ENCODE data around the gene NFATC1. TPM values are rescaled to one million over a fixed set of nuclear protein-coding genes. Genes with fewer than 3 reads are reported as not detected.
A peak's percentile ranks its signal among the peaks of the same experiment; 100 is the strongest.

The NFATC1 gene
- total RNA-seq, 1 donor from 2014 or later, result 80.3 TPM

GRCh38 chr18:79576686-79577351 is 181.1 kb downstream of the NFATC1 start:
- ATAC-seq, result peak; percentile 32
- intact Hi-C loops (cut with DNase I), result no loop called here
- peak; percentile 70 for DNase-seq (ENCODE audit: low spot score)

DNA sequence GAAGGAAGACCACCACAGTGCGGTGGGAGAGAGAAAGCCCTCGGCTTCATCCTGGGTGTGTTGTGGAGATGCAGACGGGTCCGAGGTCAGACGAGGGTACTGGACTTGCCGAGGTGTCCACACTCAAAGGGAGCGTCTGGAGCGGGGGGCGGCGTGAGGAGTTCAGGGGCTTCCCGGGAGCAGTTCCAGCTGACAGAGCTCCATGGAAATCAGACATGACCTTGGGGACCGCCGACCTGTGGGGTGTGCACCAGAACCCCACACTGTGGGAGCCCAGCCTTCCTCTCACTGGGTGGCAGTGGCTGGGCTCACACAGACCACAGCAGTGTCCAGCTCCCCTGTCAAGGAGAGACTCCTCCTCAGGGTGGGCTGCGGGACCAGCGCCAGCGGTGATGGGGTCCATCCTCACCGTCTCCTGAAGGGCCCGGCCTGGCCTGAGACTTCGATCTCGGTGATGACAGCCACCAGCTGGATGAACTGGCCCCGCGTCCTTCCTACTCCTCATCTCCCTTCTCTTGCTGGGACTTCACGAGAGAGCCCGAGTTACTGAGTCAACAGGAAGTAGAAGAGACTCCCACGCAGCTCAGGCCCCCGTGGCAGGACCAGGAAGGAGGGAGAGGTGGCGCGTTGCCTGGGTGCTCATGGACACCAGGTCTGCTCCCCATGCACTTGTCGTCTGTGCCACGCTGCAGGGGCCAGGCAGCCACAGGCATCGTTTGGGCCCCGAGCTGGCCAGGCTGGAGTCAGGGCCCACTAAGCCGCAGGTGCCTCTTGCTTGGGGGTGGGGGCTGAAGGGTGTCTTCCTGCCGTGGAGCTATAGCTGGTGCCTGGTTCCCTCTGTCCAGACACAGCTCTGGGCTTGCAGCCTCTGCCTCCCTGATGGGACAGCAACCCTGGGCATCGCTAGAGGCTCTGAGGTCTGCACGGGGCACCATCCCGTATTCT is 182.0 kb downstream of the NFATC1 start:
- ATAC-seq (no peak), DNase-seq (ENCODE audit: low spot score) (peak; percentile 61)
- intact Hi-C loops (cut with DNase I), result no loop called here

DNA sequence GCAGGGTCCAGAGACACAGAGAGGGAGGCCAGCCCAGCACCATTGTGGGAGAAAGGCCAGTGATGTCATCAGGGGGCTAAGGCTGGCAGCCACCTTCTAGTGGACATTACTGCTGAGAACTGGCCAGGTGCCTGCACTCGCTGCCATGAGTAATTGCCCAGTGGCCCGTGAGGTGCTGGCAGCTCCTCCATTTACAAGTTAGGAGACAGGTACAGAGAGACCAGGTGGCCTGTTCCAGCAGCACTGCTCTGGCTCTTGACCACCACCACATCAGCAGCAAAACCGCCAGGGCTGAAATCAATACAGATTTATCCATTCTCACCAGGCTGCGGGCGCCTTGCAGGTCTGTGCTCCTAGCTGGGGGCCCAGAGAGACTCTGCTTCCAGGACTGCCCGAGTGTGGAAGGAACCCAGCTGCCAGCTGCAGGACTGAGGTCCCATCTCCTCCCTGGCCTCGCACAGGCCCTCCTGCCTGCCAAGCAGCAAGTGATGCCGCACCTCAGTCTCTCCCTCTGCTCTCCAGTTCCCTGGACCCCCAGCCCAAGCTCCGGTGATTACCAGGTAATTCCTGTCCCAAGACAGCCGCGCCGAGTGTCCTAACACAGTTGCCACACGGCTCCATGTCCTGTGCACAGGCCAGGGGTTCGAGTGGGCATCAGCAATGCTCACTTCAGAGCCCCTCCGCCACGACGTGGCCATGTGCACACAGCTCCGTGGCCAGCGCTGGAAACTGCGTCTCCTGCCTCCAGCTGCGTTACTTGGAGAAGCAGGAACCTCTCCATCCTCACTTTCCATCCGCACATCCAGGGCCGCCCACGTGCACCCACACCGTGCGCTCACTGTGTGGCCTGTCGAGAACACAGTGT is 182.9 kb downstream of the NFATC1 start:
- intact Hi-C loops (cut with DNase I), result no loop called here
- DNase-seq (ENCODE audit: low spot score), result peak; percentile 55
- no peak for ATAC-seq

Data from sciatic nerve (tissue), 2 donors.